ENCODE results near the gene FAHD1.

The FAHD1 gene

GRCh38 chr16:1826691-1827573, at the start of gene FAHD1, which contains the start of gene HAGH:
FAHD1 (plus strand) TSS chr16:1827206; CDS start chr16:1827239, 33 bp downstream.
HAGH (minus strand) TSS chr16:1826825; CDS start chr16:1826787, 38 bp downstream.
- in situ Hi-C loops (cut with MboI; ENCODE audit: low sequenced_read_pairs) = no loop called here

- in situ Hi-C loops (cut with MboI; ENCODE audit: low sequenced_read_pairs) = no loop called here
These were observed 49.4 kb upstream of the FAHD1 start for GRCh38 chr16:1777375-1778199.

- in situ Hi-C loops (cut with MboI; ENCODE audit: low sequenced_read_pairs) = no loop called here
These were observed 48.5 kb upstream of the FAHD1 start for GRCh38 chr16:1778200-1779179.

GRCh38 chr16:1779234-1779701, 47.7 kb upstream of the FAHD1 start:
- in situ Hi-C loops (cut with MboI; ENCODE audit: low sequenced_read_pairs) = no loop called here

GRCh38 chr16:1779741-1780676, 47.0 kb upstream of the FAHD1 start:
- in situ Hi-C loops (cut with MboI; ENCODE audit: low sequenced_read_pairs) = no loop called here

GRCh38 chr16:1780677-1781072, 46.3 kb upstream of the FAHD1 start:
- in situ Hi-C loops (cut with MboI; ENCODE audit: low sequenced_read_pairs) = no loop called here

GRCh38 chr16:1781254-1781653, 45.8 kb upstream of the FAHD1 start:
- in situ Hi-C loops (cut with MboI; ENCODE audit: low sequenced_read_pairs) = no loop called here

GRCh38 chr16:1781758-1782407, 45.1 kb upstream of the FAHD1 start:
- in situ Hi-C loops (cut with MboI; ENCODE audit: low sequenced_read_pairs) = no loop called here

- in situ Hi-C loops (cut with MboI; ENCODE audit: low sequenced_read_pairs) = no loop called here
These were observed 44.4 kb upstream of the FAHD1 start, which contains the start of the genes NUBP2 and SPSB3 for GRCh38 chr16:1782408-1783264. NUBP2 (plus strand) TSS chr16:1782960; CDS start chr16:1783021, 61 bp downstream. SPSB3 (minus strand) TSS chr16:1782571; CDS start chr16:1781483, 1,088 bp downstream.

GRCh38 chr16:1784977-1785845, 41.8 kb upstream of the FAHD1 start:
- in situ Hi-C loops (cut with MboI; ENCODE audit: low sequenced_read_pairs) = no loop called here

- in situ Hi-C loops (cut with MboI; ENCODE audit: low sequenced_read_pairs) = no loop called here
These were observed 41.2 kb upstream of the FAHD1 start for GRCh38 chr16:1785846-1786170.

- in situ Hi-C loops (cut with MboI; ENCODE audit: low sequenced_read_pairs) = no loop called here
These were observed 40.6 kb upstream of the FAHD1 start for GRCh38 chr16:1786242-1787055.

- in situ Hi-C loops (cut with MboI; ENCODE audit: low sequenced_read_pairs) = no loop called here
These were observed 40.0 kb upstream of the FAHD1 start for GRCh38 chr16:1787056-1787321.

- in situ Hi-C loops (cut with MboI; ENCODE audit: low sequenced_read_pairs) = no loop called here
These were observed 39.5 kb upstream of the FAHD1 start for GRCh38 chr16:1787322-1788094.

- in situ Hi-C loops (cut with MboI; ENCODE audit: low sequenced_read_pairs) = no loop called here
These were observed 38.8 kb upstream of the FAHD1 start for GRCh38 chr16:1788095-1788707.
